GM12878 (cell line): ENCODE results near the gene PRKG1. TPM values are rescaled to one million over a fixed set of nuclear protein-coding genes. Genes with fewer than 3 reads are reported as not detected.

Experiments
- ATAC-seq: fragments of 200-7000 bp; cut with Tn5 transposase; 3 replicates; pipeline ENCODE4 v1.9.1; 2020; ENCODE audit warnings: mild to moderate bottlenecking, moderate library complexity
- BruUV-seq: library from RNA; stranded (reverse); fragments of 400-500 nt; replicated peaks from 2 replicates; lab custom pipeline; 2021; lab: Mats Ljungman, UMichigan
- CTCF ChIA-PET: fragments of 300-600 bp; sonication (Branson Sonifier 250); formaldehyde crosslinking; extraction: SDS; loops from one replicate; lab custom pipeline; 2021; ENCODE audit warnings: inconsistent platforms; lab: Yijun Ruan, JAX
- POLR2A ChIA-PET: fragments of 350-600 bp; formaldehyde crosslinking; extraction: SDS; loops from one replicate; lab custom pipeline; 2021; ENCODE audit warnings: inconsistent platforms; lab: Charles Lee
- RAD21 ChIA-PET: fragments of 300-600 bp; sonication (Branson Sonifier 250); formaldehyde crosslinking; loops from one replicate; lab custom pipeline; 2023; ENCODE audit warnings: antibody characterized with exemption; ENCODE audit not compliant: unreplicated experiment; lab: Charles Lee
- SMC1A ChIA-PET: fragments of 300-600 bp; sonication (Branson Sonifier 250); formaldehyde crosslinking; loops from one replicate; lab custom pipeline; 2023; ENCODE audit not compliant: unreplicated experiment, uncharacterized antibody; lab: Charles Lee
- DNase-seq: peaks from one replicate; pipeline ENCODE4 v3.0.0-alpha.2; 2011; ENCODE audit warnings: low read depth, low spot score
- FAIRE-seq: peaks from 3 replicates; lab custom pipeline; 2011; peaks lifted over from hg19 to GRCh38; lab: Jason Lieb, UNC
- H2AFZ ChIP-seq: 2 replicates; pipeline ENCODE4 v1.6.0; 2011; ENCODE audit warnings: low read depth, low read length, control low read depth; ENCODE audit not compliant: control insufficient read depth
- H3K27ac ChIP-seq: 2 replicates; pipeline ENCODE4 v1.5.1; 2011; ENCODE audit warnings: control low read depth; ENCODE audit not compliant: control insufficient read depth, insufficient read depth
- H3K27me3 ChIP-seq, 2 experiments: replicated peaks in 1 of 2; 2 replicates each; pipeline versions ENCODE4 v1.6.0 to v1.6.1; 2011; ENCODE audit warnings: low read length in 1 of 2; ENCODE audit not compliant: control insufficient read depth in 2 of 2, insufficient read depth in 2 of 2
- H3K36me3 ChIP-seq, 2 experiments: 2 replicates each; pipeline ENCODE4 v1.5.1; 2011; ENCODE audit warnings: low read length in 1 of 2; ENCODE audit not compliant: control insufficient read depth in 2 of 2, insufficient read depth in 2 of 2
- H3K4me1 ChIP-seq: 2 replicates; pipeline ENCODE4 v1.6.1; 2011; ENCODE audit warnings: mild to moderate bottlenecking, low read length, moderate library complexity, mixed read lengths; ENCODE audit not compliant: control insufficient read depth, insufficient read depth
- H3K4me2 ChIP-seq: 2 replicates; pipeline ENCODE4 v1.6.0; 2011; ENCODE audit warnings: control low read depth; ENCODE audit not compliant: control insufficient read depth, insufficient read depth
- H3K4me3 ChIP-seq: fragments of 200-600 bp; sonication (generic); 2 replicates; pipeline ENCODE4 v1.5.1; 2016
- H3K79me2 ChIP-seq: 2 replicates; pipeline ENCODE4 v1.6.0; 2011; ENCODE audit warnings: low read length; ENCODE audit not compliant: control insufficient read depth, insufficient read depth
- H3K9ac ChIP-seq: 2 replicates; pipeline ENCODE4 v1.8.0; 2011; ENCODE audit warnings: low read length, control low read depth, mixed read lengths; ENCODE audit not compliant: control insufficient read depth, insufficient read depth
- H3K9me3 ChIP-seq: replicated peaks from 3 replicates; pipeline ENCODE4 v1.5.1; 2011; ENCODE audit warnings: mild to moderate bottlenecking, low read length; ENCODE audit not compliant: control insufficient read depth, insufficient read depth
- H4K20me1 ChIP-seq: 2 replicates; pipeline ENCODE4 v1.6.0; 2011; ENCODE audit not compliant: control insufficient read depth, insufficient read depth
- ATF3 ChIP-seq: IDR thresholded peaks from 2 replicates; pipeline ENCODE4 v1.6.1; 2011; ENCODE audit warnings: low read depth, mild to moderate bottlenecking, low read length, moderate library complexity, borderline replicate concordance; ENCODE audit errors: extremely low read depth
- HCFC1 ChIP-seq: fragments of 150-350 bp; IDR thresholded peaks from 2 replicates; pipeline ENCODE4 v1.6.1; 2014; ENCODE audit warnings: low read length
- LARP7 ChIP-seq: fragments of 450-650 bp; IDR thresholded peaks from 2 replicates; pipeline ENCODE4 v1.6.1; 2017; ENCODE audit warnings: mild to moderate bottlenecking
- NBN ChIP-seq: fragments of 450-650 bp; IDR thresholded peaks from 2 replicates; pipeline ENCODE4 v1.6.1; 2016
- NKRF ChIP-seq: fragments of 450-650 bp; conservative IDR thresholded peaks from 2 replicates; pipeline ENCODE4 v1.6.1; 2017; ENCODE audit warnings: mild to moderate bottlenecking, moderate library complexity
- SIN3A ChIP-seq: IDR thresholded peaks from 2 replicates; pipeline ENCODE4 v1.6.1; 2012; ENCODE audit warnings: low read depth, low read length, improper control_type of control experiment
- WGBS: methylation state at CpG from one replicate; pipeline ENCODE4 v1.1.6; 2016; ENCODE audit warnings: low lambda C conversion rate; ENCODE audit not compliant: insufficient replicate concordance, insufficient coverage; ENCODE audit errors: missing lambda C conversion rate; 5-methylcytosine and 5-hydroxymethylcytosine counted together
- in situ Hi-C: fragments of 300-500 bp; cut with MboI; formaldehyde crosslinking; loops from 9 replicates; pipeline ENCODE4 v1.14.3; 2018; ENCODE audit warnings: mixed read lengths
- intact Hi-C: fragments of 100-400 bp; cut with micrococcal nuclease; formaldehyde crosslinking; loops from one replicate; pipeline ENCODE4 v1.14.2; 2022; ENCODE audit not compliant: unreplicated experiment
- polyA plus RNA-seq, 11 experiments: library from polyadenylated mRNA; depleted of rRNA in 4 of 11; unstranded in 6 of 11; stranded (reverse) in 5 of 11; fragments of >200 nt; fragmentation: Nextera tagmentation in 4 of 11; fragmentation: Illumina TruSeq in 1 of 11; extraction: Ambion mirVana in 4 of 11; extraction: Trizol in 1 of 11; gene quantifications; 1 replicate in 1 of 11; 2 replicates in 10 of 11; pipeline versions ENCODE4 v1.2.1 to v1.2.3, GENCODE V29; 2011 to 2016; ENCODE audit warnings: inconsistent platforms in 2 of 11, missing spikeins in 2 of 11, low read depth in 1 of 11
- total RNA-seq, 4 experiments: library from RNA; depleted of rRNA in 3 of 4; stranded (reverse); fragments of >200 nt in 3 of 4; fragmentation: Illumina TruSeq in 1 of 4; extraction: Trizol in 1 of 4; gene quantifications; 2 replicates each; pipeline versions ENCODE4 v1.2.1 to v1.2.3, GENCODE V29; 2013 to 2021
- TF ChIP-seq, protein P1 (sequence below): fragments of 450-650 bp; IDR thresholded peaks from 2 replicates; pipeline ENCODE4 v1.6.1; 2017; ENCODE audit warnings: antibody characterized with exemption, mild to moderate bottlenecking, moderate library complexity

PRKG1 gene
- total and polyA plus RNA-seq, 10 of the 15 experiments (the other 5 are each of a cell fraction or from before 2014, with no cell fraction given), result 0.04 to 0.05 TPM; not detected in 8

DNA sequence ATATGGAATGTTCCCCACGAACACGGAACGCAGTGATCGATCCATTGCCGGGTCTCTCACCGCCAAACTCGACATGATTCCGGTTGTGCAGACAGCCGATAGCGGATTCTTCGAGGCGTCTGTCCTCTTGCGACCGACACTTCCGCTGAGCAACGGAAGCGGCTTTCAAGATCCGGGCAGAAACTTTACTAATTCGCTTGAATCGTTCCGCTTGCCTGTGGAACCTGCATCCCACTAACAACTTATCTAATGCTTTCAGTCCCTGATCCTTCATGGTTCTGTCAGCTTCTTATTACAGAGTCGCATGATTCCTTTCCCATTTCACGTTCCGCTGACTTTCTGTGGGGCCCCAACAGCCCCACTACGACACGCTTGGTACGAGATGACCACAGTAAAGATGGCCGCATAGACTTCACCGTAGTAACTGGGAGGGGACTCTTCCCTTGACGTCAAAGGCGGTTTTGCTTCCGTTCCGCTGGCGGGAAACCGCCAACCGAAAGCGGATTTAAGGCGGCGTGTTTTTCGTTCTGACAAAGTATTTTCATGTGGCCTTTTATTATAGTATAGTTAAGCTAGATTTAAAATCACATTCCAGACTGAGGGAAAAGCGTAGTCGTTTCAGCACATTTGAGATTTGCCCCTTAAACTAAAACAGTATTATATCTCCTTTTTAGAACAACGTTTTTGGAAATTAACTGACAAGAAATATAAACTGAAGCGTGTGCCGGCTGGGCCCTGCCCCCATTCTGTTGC lies 625.4 kb downstream of the PRKG1 start, which contains the start of gene CSTF2T (continued):
- TF ChIP-seq NKRF, result peak; percentile 72
- TF ChIP-seq LARP7, result 0 out of 2 replicates have a peak, but pooled peaks have one; percentile 32
- peak; percentile 84 for TF ChIP-seq SIN3A
- peak; percentile 89 for TF ChIP-seq HCFC1
- peak; percentile 96 for TF ChIP-seq NBN

- ATAC-seq (no peak), FAIRE-seq (no peak), DNase-seq (no peak)
- H3K27me3 ChIP-seq, result no peaks in the 10 kb centered on the region
- no peaks in the 10 kb centered on the region for H3K9me3 ChIP-seq
- WGBS, result 51% methylated on average over 12 of the region's 12 CpGs
- ChIA-PET SMC1A (interaction anchor here (0.6 to 2.0 kb wide), 7 partner anchors 10 to 175 kb away, joined by 3 to 7 read pairs (median 4); no protein-coding TSS in a partner anchor), POLR2A (interaction anchor here (1.0 kb wide), 1 partner anchor 44 kb away, joined by 3 read pairs; no protein-coding TSS in a partner anchor), RAD21 (interaction anchor here (0.5 to 1.5 kb wide), 12 partner anchors 9 to 340 kb away, joined by 3 to 8 read pairs (median 3); no protein-coding TSS in a partner anchor), CTCF (interaction anchor here (0.9 kb wide), 1 partner anchor 29 kb away, joined by 3 read pairs; no protein-coding TSS in a partner anchor)
- peak overlapping the region; percentile 97 for H3K27ac ChIP-seq
- in situ Hi-C loops (no loop called here), intact Hi-C loops (no loop called here)
- H3K36me3 ChIP-seq, result no peaks in the 10 kb centered on the region; a peak in 1 of 4 replicates
- peak overlapping the region; percentile 95 for H3K9ac ChIP-seq
- no peaks in the 10 kb centered on the region for H4K20me1 ChIP-seq
- peak overlapping the region; percentile 95 for H3K4me3 ChIP-seq
- H2AFZ ChIP-seq, result peak overlapping the region; percentile 99
- H3K79me2 ChIP-seq, result peaks cover 21% of the 10 kb centered on the region
- no TSS peak for BruUV-seq
- H3K4me2 ChIP-seq, result peak overlapping the region; percentile 80; the same call in 1 of the 2 replicates
- peaks cover 6% of the 10 kb centered on the region; the same call in 1 of the 2 replicates for H3K4me1 ChIP-seq
- no peak for TF ChIP-seq NKRF
- TF ChIP-seq ATF3, result no peak
- TF ChIP-seq, protein P1, sequence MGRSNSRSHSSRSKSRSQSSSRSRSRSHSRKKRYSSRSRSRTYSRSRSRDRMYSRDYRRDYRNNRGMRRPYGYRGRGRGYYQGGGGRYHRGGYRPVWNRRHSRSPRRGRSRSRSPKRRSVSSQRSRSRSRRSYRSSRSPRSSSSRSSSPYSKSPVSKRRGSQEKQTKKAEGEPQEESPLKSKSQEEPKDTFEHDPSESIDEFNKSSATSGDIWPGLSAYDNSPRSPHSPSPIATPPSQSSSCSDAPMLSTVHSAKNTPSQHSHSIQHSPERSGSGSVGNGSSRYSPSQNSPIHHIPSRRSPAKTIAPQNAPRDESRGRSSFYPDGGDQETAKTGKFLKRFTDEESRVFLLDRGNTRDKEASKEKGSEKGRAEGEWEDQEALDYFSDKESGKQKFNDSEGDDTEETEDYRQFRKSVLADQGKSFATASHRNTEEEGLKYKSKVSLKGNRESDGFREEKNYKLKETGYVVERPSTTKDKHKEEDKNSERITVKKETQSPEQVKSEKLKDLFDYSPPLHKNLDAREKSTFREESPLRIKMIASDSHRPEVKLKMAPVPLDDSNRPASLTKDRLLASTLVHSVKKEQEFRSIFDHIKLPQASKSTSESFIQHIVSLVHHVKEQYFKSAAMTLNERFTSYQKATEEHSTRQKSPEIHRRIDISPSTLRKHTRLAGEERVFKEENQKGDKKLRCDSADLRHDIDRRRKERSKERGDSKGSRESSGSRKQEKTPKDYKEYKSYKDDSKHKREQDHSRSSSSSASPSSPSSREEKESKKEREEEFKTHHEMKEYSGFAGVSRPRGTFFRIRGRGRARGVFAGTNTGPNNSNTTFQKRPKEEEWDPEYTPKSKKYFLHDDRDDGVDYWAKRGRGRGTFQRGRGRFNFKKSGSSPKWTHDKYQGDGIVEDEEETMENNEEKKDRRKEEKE, result no peak
Measured at GRCh38 chr10:51700228-51700817, 626.0 kb downstream of the PRKG1 start.
